ENCODE results near the gene HRH3.

The HRH3 gene

GRCh38 chr20:62219992-62220665 is at the start of gene HRH3:
TSS of gene HRH3 (minus strand) at chr20:62220278. CDS start at chr20:62219970, 308 bp downstream.
- peak; percentile 42 to 62 for ATAC-seq

DNA sequence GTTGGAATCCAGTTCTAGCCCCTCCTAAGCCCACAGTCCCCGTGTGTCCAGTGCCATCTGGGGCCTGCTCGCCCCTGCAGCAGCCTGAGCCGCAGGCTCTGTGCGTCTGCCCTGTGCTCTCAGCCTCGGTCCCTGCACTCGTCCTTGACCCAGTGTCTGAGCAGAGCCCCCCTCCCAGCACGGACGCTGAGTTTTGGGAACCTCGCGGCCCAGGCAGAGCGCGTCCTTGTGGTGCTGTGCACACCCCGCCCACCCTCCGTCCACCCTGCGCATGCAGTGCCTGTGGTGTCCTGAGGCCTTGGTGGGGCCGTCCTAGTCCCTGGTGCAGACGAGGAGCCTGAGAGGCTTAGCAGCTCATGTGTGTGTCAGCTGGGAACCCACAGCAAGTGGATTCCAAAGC is 49.8 kb upstream of the HRH3 start:
- ATAC-seq = no peak

GRCh38 chr20:62269378-62269777 is 49.3 kb upstream of the HRH3 start:
- no peak for ATAC-seq

GRCh38 chr20:62268228-62268900 is 48.3 kb upstream of the HRH3 start:
- ATAC-seq = no peak

DNA sequence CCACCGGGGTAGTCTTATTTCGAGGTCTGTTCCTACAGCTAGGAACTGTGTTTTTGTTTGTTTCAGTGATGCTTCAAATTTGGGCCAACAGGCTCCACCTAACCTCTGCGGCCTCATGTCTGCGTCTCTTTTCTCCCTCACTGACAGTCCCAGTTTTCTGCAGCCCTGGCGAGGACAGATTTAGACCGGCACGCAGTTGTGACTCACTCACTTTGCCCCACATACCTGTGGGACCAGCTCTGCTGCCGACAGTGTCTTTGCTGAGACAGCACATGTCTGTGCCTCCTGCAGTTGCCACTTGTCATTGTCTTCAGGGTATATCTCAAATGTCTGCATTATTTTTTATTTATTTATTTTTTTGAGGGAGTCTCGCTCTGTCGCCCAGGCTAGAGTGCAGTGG is 47.5 kb upstream of the HRH3 start:
- ATAC-seq = no peak

GRCh38 chr20:62266851-62267250 is 46.8 kb upstream of the HRH3 start:
- no peak for ATAC-seq

DNA sequence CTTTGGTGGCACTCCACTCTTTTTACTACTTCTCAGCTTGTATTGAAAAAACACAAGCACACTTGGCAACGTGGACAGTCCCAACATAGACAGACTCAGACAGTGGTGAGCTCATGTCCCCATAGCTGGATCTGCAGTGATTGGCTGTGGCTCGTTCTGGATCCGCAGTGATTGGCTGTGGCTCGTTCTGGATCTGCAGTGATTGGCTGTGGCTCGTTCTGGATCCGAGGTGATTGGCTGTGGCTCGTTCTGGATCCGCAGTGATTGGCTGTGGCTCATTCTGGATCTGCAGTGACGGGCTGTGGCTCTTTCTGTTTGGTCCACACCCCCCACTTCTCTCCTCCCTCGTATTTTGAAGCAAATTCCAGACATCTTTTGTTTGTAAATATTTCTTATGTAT is 46.3 kb upstream of the HRH3 start:
- no peak for ATAC-seq

DNA sequence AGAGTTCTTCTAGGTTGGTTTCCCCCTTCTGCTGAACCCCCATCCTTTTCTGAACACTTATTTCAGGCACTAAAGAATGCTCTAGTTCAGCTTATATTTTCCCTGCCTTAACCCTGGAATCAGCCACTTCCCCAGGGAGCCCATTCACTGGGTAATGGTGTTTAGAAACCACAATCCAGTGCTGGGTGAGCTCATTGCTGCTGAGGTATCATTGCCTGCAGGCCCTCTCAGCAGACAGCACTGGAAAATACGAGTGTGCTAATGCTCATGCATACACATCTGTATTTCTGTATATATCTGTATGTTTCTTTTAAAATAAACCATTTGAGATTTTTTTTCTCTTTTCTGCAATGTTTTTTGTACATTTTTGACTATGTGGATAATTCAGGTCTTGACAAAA is 45.3 kb upstream of the HRH3 start:
- ATAC-seq = no peak

GRCh38 chr20:62263396-62263795 is 43.3 kb upstream of the HRH3 start:
- no peak for ATAC-seq

DNA sequence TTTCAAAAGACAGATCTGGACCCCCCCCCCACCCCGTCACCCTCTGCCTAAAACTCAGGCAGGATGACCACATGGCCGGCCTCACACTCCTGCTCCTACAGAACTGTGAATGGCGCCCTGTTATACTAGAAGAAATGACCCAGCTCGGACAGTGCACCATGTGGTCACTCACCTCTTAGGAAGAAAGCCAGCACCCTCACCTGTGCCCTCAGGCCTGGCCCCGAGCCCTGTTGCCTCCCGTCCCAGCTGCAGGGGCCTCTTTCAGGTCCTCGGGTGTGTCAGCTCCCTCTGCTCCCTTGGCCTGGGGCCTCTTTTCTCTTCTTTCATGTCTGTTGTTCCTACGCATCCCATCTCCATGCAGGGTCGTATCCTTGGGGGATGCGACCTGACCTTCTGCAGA is 42.0 kb upstream of the HRH3 start:
- no peak for ATAC-seq

DNA sequence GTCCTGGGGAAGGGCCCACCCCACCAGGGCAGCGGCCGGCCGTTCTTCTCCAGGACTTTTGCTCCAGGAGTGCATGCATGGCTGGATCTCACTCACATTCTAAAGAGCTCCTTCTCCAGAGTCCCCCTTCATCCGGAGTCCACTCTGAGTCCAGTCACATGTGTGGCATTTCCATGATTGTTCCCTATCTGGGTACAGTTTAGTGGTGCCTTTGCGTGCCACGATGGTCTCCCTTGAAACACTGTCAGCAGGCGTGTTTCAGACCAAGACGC is 39.2 kb upstream of the HRH3 start:
- ATAC-seq = no peak

- ATAC-seq = no peak
These were observed 38.6 kb upstream of the HRH3 start for GRCh38 chr20:62258499-62259293.

DNA sequence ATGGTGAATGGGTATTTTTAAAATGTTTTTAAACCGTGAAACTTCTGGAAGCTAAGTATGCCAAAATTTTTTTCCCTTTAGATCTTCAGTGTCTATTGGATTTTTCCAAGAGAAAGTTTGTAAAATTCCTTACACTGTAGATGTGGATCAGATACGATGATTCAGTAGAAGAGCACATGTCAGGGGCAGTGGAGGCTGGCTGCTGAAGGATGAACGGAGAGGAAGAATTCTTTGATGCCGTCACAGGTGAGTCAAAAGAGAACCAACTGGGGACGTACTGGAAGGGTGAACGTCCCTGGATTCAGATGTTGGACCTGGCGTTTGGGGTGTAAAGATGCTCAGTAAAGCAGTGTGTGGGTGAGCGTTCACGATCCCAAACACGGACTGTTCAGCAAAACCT is 35.9 kb upstream of the HRH3 start:
- ATAC-seq = no peak

- no peak for ATAC-seq
These were observed 34.1 kb upstream of the HRH3 start for GRCh38 chr20:62254021-62254724.

DNA sequence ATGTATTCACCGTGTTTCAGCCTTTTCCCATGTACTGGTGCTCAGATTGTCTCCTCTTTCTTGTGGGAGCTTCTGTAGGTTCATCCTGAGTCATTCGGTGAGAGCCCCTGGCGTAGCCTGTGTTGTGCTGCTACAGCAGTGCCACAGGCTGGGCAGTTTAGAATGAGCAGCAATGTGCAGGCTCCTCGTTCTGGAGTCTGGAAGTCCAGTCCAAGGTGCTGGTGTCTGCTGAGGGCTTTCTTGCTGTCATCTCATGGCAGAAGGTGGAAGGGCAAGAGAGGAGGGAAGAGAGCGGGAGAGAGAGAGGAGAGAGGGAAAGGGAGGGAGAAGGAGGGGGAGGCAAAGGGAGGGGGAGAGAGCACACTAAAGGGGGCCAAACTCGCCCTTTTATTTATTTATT is 33.3 kb upstream of the HRH3 start:
- no peak for ATAC-seq

DNA sequence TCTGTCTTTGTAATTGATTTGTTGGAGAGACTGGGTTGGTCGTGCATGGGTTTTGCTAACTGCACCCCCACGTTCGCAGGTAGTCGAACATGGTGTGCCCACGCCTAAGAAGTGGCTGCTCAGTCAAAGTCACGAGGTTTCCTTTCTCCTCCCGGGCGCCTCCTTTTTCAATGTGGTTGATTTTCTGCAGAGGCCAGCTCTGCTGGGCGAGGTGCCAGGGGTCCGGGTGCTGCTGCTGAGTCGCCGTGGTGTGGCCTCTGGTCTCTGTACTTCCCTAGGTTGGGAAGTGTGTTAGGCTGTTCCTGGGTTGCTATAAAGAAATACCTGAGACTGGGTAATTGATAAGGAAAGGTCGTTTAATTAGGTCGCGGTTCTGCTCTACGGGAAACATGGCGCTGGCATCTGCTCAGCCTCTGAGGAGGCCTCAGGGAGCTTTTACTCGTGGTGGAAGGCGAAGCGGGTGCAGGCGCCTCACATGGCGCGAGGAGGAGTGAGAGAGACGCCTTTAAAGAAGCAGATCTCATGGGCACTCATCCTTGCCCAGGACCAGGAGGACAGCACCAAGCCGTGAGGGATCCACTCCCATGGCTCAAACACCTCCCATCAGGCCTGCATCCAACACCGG is 32.4 kb upstream of the HRH3 start:
- no peak for ATAC-seq

GRCh38 chr20:62248890-62249560 is 28.9 kb upstream of the HRH3 start:
- no peak for ATAC-seq

DNA sequence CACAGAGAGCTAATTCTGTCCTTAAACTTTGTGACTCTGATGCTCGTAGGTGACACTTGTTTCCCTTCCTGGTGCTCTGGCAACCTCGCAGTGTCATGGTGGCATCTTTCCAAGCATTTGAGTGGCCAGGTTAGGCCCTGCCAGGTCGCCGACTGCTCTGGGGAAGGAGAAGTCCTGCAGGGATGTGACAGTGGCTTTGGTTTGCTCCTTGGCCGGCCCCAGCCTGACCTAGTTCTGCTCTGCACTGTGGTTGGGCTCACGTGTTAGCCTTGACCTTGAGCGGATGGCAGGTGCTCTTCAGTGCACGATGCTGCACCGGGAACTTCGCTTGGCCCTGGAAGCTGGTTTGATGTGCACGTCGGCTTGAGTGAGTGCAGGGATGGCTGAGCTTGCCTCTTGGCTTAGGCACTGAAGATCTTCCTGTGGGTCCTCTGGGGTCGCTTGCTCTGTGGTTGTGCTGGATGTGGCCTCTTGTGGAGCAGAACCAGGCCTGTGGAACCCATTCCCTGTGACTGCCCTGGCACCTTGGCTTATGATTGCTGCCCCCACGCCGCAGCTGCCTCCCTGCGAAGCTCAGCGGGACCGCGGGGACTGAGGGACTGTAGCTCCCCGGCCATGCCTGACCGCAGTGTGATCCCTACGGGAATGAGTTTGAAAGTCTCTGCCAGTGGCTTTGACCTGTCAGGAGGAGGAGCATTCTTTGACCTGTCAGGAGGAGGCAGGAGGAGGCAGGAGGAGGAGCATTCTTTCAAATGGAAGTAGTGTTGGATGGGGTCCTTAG is 27.0 kb upstream of the HRH3 start:
- ATAC-seq = no peak

GRCh38 chr20:62246431-62246830 is 26.4 kb upstream of the HRH3 start:
- no peak for ATAC-seq

DNA sequence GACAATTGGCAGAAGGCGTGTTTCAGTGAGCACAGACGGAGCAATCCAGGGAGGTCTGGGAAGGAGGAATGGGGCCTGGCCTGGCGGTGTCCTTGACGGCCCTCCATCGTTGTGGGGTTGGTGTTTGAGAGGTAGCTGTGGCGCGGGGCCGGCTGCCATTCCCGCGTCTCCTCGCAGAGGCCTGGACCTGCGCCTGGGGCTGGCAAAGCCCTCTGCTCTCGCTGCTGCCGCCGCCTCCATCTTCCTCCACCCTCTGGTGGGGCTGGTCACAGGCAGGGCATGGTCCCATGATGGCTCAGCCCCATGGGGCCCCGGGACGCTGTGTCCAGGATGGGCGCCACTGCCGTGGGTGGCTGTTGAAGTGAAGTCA is 25.8 kb upstream of the HRH3 start:
- no peak for ATAC-seq

- ATAC-seq = no peak
These were observed 24.6 kb upstream of the HRH3 start for GRCh38 chr20:62244644-62245108.
